Neural progenitor cell (in vitro differentiated cells): ENCODE measurements around the gene SPHKAP. TPM values are rescaled to one million over a fixed set of nuclear protein-coding genes. Genes with fewer than 3 reads are reported as not detected.

ENCODE experiments used
- DNase-seq: peaks from one replicate; pipeline ENCODE4 v3.0.0-alpha.2; 2016; ENCODE audit warnings: low spot score
- H2AFZ ChIP-seq: fragments of 200-600 bp; sonication (generic); replicated peaks from 2 replicates; pipeline ENCODE4 v1.6.1; 2016; ENCODE audit warnings: antibody characterized with exemption
- H3F3A ChIP-seq: fragments of 200-600 bp; sonication (generic); 2 replicates; pipeline ENCODE4 v1.6.1; 2016; ENCODE audit warnings: antibody characterized with exemption, low read depth
- H3K27ac ChIP-seq: fragments of 200-600 bp; sonication (generic); 2 replicates; pipeline ENCODE4 v1.5.1; 2016; ENCODE audit warnings: mild to moderate bottlenecking
- H3K27me3 ChIP-seq: fragments of 200-600 bp; sonication (generic); 2 replicates; pipeline ENCODE4 v1.6.1; 2016; ENCODE audit warnings: mild to moderate bottlenecking, moderate library complexity
- H3K36me3 ChIP-seq: fragments of 200-600 bp; sonication (generic); 2 replicates; pipeline ENCODE4 v1.5.1; 2016
- H3K4me1 ChIP-seq: fragments of 200-600 bp; sonication (generic); 2 replicates; pipeline ENCODE4 v1.6.1; 2016; ENCODE audit warnings: mixed run types
- H3K4me2 ChIP-seq: fragments of 200-600 bp; sonication (generic); 2 replicates; pipeline ENCODE4 v1.6.1; 2016
- H3K4me3 ChIP-seq: fragments of 200-600 bp; sonication (generic); 2 replicates; pipeline ENCODE4 v1.5.1; 2016
- H3K79me2 ChIP-seq: fragments of 200-600 bp; sonication (generic); 2 replicates; pipeline ENCODE4 v1.6.1; 2016; ENCODE audit warnings: low read depth
- H3K9ac ChIP-seq: fragments of 200-600 bp; sonication (generic); 2 replicates; pipeline ENCODE4 v1.6.1; 2016
- H3K9me3 ChIP-seq: fragments of 200-600 bp; sonication (generic); 2 replicates; pipeline ENCODE4 v1.5.1; 2016; ENCODE audit warnings: low read depth
- H4K20me1 ChIP-seq: fragments of 200-600 bp; sonication (generic); 2 replicates; pipeline ENCODE4 v1.6.1; 2016; ENCODE audit warnings: low read depth
- H3K27ac Mint-ChIP-seq: 3 replicates; pipeline ENCODE4 v1.8.0; 2021; ENCODE audit warnings: mixed read lengths
- H3K27me3 Mint-ChIP-seq: 2 replicates; pipeline ENCODE4 v1.8.0; 2022; ENCODE audit warnings: low read depth, mild to moderate bottlenecking, inconsistent platforms, moderate library complexity, mixed read lengths; ENCODE audit not compliant: insufficient read depth
- H3K36me3 Mint-ChIP-seq: 3 replicates; pipeline ENCODE4 v1.8.0; 2021; ENCODE audit warnings: mixed read lengths
- H3K4me1 Mint-ChIP-seq: 3 replicates; pipeline ENCODE4 v1.8.0; 2021; ENCODE audit warnings: mixed read lengths
- H3K4me3 Mint-ChIP-seq: 3 replicates; pipeline ENCODE4 v1.8.0; 2021; ENCODE audit warnings: mild to moderate bottlenecking, moderate library complexity, mixed read lengths
- H3K9me3 Mint-ChIP-seq: 3 replicates; pipeline ENCODE4 v1.8.0; 2020; ENCODE audit warnings: mixed read lengths
- EZH2 ChIP-seq: fragments of 200-600 bp; sonication (generic); IDR thresholded peaks from 2 replicates; pipeline ENCODE4 v1.6.1; 2017; ENCODE audit warnings: antibody characterized with exemption, mild to moderate bottlenecking, moderate library complexity
- EZH2phosphoT487 ChIP-seq: fragments of 200-600 bp; sonication (generic); IDR thresholded peaks from 2 replicates; pipeline ENCODE4 v1.6.1; 2017; ENCODE audit warnings: antibody characterized with exemption
- total RNA-seq: library from RNA; depleted of rRNA; stranded (reverse); fragments of >200 nt; gene quantifications from 2 replicates; pipeline ENCODE4 v1.2.3, GENCODE V29; 2015; ENCODE audit warnings: low replicate concordance
- TF ChIP-seq, protein P1 (sequence below): fragments of 200-600 bp; sonication (generic); IDR thresholded peaks from 2 replicates; pipeline ENCODE4 v1.5.1; 2017; ENCODE audit warnings: antibody characterized with exemption, mild to moderate bottlenecking

The SPHKAP gene
- total RNA-seq, 1 donor from 2014 or later = not detected

DNA sequence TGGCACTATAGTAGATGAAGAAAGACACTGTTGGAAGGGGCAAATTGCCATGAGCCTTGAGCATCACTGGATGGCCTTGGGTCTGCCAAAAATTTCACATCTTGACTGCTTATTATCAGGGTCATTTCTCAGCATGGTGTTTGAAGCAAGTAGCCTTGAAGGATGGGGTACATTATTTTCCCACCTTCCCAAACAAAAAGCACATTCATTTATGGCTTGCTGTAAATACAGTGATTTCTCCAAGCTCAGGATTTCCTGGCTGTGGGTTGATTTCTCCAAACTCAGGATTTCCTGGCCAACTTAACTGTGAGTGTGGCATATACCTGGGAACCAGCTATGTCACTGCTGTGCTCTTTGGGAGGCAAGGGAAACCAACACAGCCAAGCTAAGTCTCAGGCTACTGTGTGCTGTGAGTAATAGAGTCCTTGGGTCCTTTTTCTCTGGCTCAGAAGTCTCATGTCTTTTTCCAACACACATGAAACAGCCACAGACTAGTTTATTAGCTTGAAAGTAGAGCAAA is 116.6 kb downstream of the SPHKAP start:
- no peak overlapping the region for H3K4me3 ChIP-seq
- no peak overlapping the region for H3K4me3 Mint-ChIP-seq
- no peaks in the 10 kb centered on the region for H3F3A ChIP-seq
- H3K4me1 Mint-ChIP-seq = no peaks in the 10 kb centered on the region
- H3K4me2 ChIP-seq = no peak overlapping the region
- H3K27me3 Mint-ChIP-seq = no peaks in the 10 kb centered on the region
- no peak for TF ChIP-seq EZH2
- no peak for TF ChIP-seq EZH2phosphoT487
- TF ChIP-seq, protein P1, sequence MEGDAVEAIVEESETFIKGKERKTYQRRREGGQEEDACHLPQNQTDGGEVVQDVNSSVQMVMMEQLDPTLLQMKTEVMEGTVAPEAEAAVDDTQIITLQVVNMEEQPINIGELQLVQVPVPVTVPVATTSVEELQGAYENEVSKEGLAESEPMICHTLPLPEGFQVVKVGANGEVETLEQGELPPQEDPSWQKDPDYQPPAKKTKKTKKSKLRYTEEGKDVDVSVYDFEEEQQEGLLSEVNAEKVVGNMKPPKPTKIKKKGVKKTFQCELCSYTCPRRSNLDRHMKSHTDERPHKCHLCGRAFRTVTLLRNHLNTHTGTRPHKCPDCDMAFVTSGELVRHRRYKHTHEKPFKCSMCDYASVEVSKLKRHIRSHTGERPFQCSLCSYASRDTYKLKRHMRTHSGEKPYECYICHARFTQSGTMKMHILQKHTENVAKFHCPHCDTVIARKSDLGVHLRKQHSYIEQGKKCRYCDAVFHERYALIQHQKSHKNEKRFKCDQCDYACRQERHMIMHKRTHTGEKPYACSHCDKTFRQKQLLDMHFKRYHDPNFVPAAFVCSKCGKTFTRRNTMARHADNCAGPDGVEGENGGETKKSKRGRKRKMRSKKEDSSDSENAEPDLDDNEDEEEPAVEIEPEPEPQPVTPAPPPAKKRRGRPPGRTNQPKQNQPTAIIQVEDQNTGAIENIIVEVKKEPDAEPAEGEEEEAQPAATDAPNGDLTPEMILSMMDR = no peak
- no peaks in the 10 kb centered on the region for H3K9me3 Mint-ChIP-seq
- no peak overlapping the region for H3K27ac ChIP-seq
- no peaks in the 10 kb centered on the region for H3K4me1 ChIP-seq
- H3K9me3 ChIP-seq = no peaks in the 10 kb centered on the region
- no peaks in the 10 kb centered on the region for H3K79me2 ChIP-seq
- no peak overlapping the region for H2AFZ ChIP-seq
- no peaks in the 10 kb centered on the region for H4K20me1 ChIP-seq
- no peaks in the 10 kb centered on the region for H3K36me3 Mint-ChIP-seq
- no peak overlapping the region for H3K9ac ChIP-seq
- DNase-seq = no peak
- no peak overlapping the region for H3K27ac Mint-ChIP-seq
- H3K27me3 ChIP-seq = no peaks in the 10 kb centered on the region
- H3K36me3 ChIP-seq = no peaks in the 10 kb centered on the region

DNA sequence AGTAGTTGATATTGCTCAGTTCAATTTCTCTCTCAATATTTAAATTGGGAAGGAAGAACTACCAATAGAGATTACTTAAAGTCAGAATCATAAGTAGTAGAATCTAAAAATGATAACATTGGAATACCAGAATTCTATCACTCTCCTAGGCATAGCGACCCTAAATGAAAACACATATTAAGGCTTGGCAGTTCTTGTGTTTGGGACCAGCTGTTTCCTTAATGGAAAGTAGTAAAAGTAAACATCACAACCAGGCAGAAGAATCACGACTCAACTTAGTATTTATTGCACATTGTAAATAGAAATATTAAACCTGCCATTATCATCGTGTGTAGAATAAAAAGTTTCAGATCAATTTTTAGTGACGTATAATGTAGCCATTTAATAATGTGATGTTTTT is 117.5 kb downstream of the SPHKAP start:
- H3K36me3 ChIP-seq = no peaks in the 10 kb centered on the region
- Mint-ChIP-seq H3K4me1 (no peaks in the 10 kb centered on the region), H3K36me3 (no peaks in the 10 kb centered on the region), H3K9me3 (no peaks in the 10 kb centered on the region), H3K27me3 (no peaks in the 10 kb centered on the region), H3K27ac (no peak overlapping the region), H3K4me3 (no peak overlapping the region)
- no peak overlapping the region for H2AFZ ChIP-seq
- H3K27me3 ChIP-seq = no peaks in the 10 kb centered on the region
- no peaks in the 10 kb centered on the region for H3K4me1 ChIP-seq
- H3F3A ChIP-seq = no peaks in the 10 kb centered on the region
- TF ChIP-seq EZH2phosphoT487 (no peak), EZH2 (no peak)
- TF ChIP-seq, protein P1 = no peak
- no peak overlapping the region for H3K4me2 ChIP-seq
- no peak overlapping the region for H3K9ac ChIP-seq
- H3K27ac ChIP-seq = no peak overlapping the region
- no peaks in the 10 kb centered on the region for H4K20me1 ChIP-seq
- no peak overlapping the region for H3K4me3 ChIP-seq
- H3K9me3 ChIP-seq = no peaks in the 10 kb centered on the region
- no peak for DNase-seq
- no peaks in the 10 kb centered on the region for H3K79me2 ChIP-seq

DNA sequence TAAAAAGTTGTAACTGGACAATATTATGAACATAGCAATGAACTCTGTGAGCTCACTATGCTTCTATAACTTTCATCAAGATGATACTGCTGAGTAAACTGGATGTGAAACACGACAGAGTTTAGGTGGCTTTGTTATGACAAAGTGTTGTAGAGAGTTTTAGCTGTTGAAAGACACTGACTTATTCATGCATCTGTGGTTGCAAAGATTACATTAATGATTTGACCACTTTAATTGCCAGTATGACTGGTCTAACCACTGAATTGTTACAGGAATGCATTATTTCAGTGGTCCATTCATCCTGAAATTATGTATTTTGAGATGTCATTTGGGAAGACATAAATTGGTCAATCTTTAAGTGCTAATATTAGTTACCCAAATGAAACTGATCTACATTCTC is 117.9 kb downstream of the SPHKAP start:
- no peak overlapping the region for H3K4me3 Mint-ChIP-seq
- H3K27ac Mint-ChIP-seq = no peak overlapping the region
- TF ChIP-seq, protein P1 = no peak
- TF ChIP-seq EZH2 = no peak
- TF ChIP-seq EZH2phosphoT487 = no peak

More for the DNA sequence above, 117.9 kb downstream of the SPHKAP start:
- Histone ChIP-seq H4K20me1 (no peaks in the 10 kb centered on the region), H3K79me2 (no peaks in the 10 kb centered on the region), H3K4me3 (no peak overlapping the region), H3K4me2 (no peak overlapping the region), H3K36me3 (no peaks in the 10 kb centered on the region), H3K27ac (no peak overlapping the region), H2AFZ (no peak overlapping the region), H3K9me3 (no peaks in the 10 kb centered on the region), H3K4me1 (no peaks in the 10 kb centered on the region), H3K9ac (no peak overlapping the region), H3F3A (no peaks in the 10 kb centered on the region), H3K27me3 (no peaks in the 10 kb centered on the region)
- no peak for DNase-seq
- H3K36me3 Mint-ChIP-seq = no peaks in the 10 kb centered on the region
- no peaks in the 10 kb centered on the region for H3K4me1 Mint-ChIP-seq
- no peaks in the 10 kb centered on the region for H3K27me3 Mint-ChIP-seq
- H3K9me3 Mint-ChIP-seq = no peaks in the 10 kb centered on the region
